NCI-H1930 (cell line): ENCODE results near the gene B3GALT5.

Experiments used
- DNase-seq, 2 experiments: peaks; one replicate each; lab custom pipeline; 2025; lab: John Stamatoyannopoulos, UW

B3GALT5 gene

DNA sequence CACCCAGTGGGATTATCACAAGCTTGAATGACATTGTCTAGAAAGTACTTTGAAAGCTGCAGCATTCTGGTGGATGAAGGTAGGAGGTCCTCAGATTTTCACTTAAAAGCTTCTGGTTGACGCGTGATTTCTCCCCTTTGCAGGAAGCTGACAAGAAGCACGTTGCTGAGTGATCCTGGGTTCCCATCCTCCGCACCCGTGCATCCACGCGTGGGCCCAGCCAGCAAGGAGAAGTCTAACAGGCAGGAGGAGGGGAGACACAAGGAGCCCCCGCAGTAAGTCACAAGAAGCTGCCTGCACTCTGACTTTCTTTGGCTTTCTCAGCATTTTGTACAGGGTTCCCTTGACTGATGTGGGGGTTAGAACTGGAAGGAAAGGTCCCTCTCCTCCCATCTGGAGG lies 7.8 kb upstream of the B3GALT5 start:
- DNase-seq: no peak

DNA sequence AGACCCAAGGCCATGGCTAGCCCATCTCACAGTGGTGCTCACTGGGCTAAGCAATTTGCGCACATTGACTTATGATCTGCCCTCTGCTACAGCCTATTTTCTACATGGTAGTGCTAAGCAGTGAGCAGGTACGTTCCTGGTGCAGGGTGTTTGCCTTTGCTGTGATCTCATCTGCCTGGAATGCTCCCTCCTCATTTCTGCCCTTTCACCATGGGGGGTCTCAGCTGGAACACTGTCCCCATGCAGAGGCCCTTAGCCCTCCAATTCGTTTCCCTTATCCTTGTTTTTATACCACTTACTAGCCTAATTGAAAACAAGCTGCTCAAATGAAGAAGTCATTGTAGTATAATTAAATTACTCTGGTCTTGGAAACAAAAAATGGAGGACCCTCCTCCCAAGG lies 2.0 kb upstream of the B3GALT5 start:
- no peak for DNase-seq

- no peak for DNase-seq
These were observed 1.1 kb upstream of the B3GALT5 start for GRCh38 chr21:39611551-39612190.

- no peak for DNase-seq
These were observed 548 bp downstream of the B3GALT5 start for GRCh38 chr21:39613041-39613934.

- DNase-seq: no peak
These were observed 3.6 kb downstream of the B3GALT5 start for GRCh38 chr21:39616211-39616772.

- DNase-seq: no peak
These were observed 8.1 kb downstream of the B3GALT5 start for GRCh38 chr21:39620856-39621255.

DNA sequence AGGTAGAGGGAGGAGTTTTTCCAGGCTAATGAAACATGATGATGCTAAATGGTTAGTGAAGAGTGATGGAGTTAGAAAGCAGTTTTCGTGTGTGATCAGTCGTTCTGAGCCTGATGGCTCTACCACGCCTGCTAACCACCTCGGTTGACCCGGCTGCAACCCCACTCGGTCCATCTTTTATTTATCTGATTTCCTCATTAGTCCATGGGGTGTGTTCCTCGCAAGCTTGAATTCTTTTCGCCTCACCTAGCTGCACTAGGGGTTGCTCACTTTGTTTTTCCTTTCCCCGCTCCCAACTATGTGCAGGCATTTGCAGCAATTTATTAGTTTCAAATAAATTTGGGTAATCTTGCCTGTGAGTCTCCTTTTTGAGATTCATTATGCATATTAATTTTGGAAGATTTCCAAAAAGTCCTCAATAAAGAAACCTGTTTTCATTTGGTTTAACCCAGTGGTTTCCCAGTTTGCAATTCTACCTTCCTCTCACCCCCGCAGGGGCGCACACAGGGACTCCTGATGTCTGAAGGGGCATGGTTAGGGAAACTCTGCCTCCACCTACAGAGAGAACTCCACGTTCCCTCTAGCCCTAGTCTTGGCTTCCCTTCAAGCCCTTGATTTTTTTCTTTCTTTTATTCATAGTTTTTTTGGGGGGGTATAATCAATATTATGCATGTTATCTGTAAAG lies 12.6 kb downstream of the B3GALT5 start:
- DNase-seq: no peak

- no peak for DNase-seq
These were observed 15.6 kb downstream of the B3GALT5 start for GRCh38 chr21:39628385-39628784.

DNA sequence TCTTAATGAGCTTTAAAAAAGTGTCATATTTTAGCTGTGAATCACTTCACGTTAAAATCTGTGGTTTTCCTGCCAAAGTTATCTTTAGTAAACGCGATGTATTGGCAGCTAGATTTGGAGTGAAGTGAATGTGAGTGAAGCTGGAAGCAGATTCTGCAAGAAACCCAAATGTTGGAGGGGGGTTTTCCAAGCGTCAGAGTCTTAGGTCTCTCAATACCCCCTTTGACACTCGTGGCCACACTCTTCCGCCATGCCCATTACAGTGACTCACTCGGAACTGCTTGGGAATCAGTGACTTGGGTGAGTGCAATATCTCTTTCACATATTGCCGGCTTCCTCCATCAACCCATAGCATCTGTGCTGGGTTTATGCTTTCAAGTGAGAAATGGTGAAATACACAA lies 17.5 kb downstream of the B3GALT5 start:
- no peak for DNase-seq

DNA sequence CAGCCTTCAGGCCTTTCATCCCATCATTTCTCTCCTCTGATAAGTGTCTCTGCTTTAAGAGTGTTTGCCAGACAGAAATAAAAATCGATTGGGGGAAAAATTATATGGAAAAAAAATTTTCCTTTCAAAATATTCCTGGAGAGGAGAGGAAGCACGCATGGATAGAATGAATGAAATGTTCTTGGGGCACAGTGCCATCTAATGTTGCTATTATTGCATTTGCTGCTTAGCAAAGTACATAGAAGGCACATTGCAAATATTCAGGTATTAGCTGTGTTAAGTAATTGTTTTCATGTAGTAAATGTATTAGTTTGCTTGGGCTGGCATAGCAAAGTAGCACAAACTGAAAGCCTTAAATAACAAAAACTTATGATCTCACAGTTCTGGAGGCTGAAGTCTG lies 18.1 kb downstream of the B3GALT5 start:
- no peak for DNase-seq

DNA sequence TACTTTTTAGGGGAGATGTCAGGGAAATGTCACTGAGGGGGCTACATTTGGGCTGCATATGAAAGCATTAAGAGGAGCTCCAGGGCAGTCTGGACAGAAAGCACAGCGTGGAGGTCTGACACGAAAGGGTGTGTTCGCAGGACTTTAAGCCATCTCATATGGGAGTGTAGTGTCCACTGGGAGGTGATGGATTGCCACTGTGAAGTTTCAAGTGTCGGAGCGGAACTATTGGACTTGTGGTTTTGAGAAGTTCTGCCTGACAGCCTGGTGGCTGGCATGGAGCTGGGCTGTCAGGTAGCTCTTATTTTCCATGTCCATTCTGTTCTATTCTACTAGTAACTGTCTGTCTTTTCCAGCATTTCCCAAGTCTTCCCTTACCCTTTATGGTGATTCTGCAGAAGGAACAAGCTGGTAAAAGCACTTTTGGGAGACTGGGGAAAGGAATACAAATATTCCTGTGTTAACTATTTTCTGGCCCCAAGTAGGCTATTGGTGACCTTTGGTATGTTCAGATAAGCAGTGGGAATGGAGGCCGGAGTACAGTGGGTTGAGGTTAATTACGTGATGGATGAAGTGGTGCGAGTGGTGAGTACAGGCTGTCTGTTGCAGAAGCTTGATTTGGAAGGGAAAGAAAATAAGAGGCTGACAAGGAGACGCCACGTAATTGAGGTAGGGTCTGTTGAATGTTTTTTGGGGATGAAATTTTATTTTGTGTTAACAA lies 19.3 kb downstream of the B3GALT5 start:
- DNase-seq: no peak

GRCh38 chr21:39632796-39633442 lies 20.2 kb downstream of the B3GALT5 start:
- DNase-seq: no peak

- no peak for DNase-seq
These were observed 21.0 kb downstream of the B3GALT5 start for GRCh38 chr21:39633770-39634181.

GRCh38 chr21:39634507-39634906 lies 21.8 kb downstream of the B3GALT5 start:
- DNase-seq: no peak

DNA sequence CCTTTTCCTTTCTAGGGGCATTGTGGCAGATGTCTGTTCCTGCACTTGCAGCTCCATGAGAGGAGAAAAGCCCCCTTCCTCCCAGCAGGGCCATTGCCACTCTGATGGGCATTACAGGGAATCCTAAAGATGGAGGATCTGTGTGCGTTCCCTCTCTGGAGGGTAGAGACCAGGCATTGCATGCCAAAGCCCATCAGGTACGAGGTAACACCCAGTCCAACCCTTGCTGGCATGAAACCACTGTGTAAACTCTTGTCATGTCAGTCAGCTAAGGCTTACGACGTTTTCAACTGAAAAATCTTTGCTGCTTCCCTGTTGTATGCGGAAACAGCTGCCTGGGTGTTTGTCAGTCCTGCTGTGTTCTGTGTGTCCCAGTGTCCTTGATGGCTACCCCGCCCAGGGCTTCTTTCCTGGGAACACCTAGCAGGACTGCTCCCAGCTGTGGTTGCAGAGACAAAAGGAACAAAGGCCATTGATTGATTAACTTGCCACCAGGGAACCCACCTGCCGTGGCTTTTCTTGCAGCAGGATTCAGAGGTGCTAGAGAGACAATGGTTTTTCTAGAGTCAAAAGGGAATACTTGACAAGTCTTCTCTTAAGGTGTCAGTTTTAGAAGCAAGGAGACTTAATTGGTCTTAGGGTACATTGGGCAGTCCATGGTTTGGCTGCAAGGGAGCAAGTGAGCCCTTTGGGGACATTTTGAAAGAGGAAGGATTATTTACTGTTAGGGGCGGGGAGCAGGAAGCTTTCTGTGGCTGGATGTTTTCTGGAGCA lies 24.6 kb downstream of the B3GALT5 start:
- peak in 1 of 2 experiments; percentile 3 for DNase-seq

DNA sequence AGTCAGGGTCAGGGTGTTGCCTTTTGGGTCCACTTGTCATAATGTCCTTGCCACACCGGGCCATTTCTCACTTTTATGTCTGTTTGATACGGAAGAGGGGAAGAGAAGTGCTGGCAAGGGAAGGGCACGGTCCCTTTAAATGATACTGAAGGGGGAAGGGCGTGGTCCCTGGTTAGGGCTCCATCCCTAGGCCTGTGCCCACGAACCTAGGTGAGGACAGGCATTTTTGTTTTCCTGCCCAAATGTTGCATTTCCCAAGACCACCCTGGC lies 25.2 kb downstream of the B3GALT5 start:
- DNase-seq: no peak

DNA sequence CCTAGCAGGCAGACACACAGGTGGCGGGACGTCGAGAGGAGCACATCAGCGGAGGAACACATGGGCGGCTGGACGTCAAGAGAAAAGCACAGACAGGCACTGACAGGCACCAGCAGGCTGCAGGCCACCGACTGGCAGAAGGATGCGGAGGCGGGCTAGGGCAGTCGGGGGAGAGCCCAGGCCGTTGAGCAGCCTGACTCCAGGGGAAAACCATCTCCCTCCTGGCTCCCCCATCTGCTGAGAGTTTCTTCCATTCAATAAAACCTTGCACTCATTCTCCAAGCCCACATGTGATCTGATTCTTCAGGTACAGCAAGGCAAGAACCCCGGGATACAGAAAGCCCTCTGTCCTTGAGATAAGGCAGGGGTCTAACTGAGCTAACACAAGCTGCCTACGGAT lies 25.5 kb downstream of the B3GALT5 start:
- DNase-seq: no peak

DNA sequence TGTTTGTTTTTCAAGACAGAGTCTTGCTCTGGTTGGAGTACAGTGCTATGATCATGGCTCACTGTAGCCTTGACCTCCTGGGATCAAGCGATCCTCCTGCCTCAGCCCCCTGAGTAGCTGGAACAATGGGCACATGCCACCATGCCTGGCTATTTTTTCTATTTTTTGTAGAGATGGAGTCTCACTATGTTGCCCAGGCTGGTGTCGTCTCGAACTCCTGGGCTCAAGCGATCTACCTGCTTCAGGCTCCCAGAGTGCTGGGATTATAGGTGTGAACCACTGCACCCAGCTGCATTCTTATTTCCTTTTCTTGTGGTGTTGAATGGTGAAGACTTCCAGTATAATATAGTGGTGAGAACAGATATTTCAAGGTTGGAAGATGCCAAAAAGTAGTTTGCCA lies 28.0 kb downstream of the B3GALT5 start:
- no peak for DNase-seq

- DNase-seq: no peak
These were observed 29.2 kb downstream of the B3GALT5 start for GRCh38 chr21:39641827-39642450.

- no peak for DNase-seq
These were observed 31.4 kb downstream of the B3GALT5 start for GRCh38 chr21:39644062-39644560.
